Rectal smooth muscle tissue (tissue), 1 donor: ENCODE results near the gene CDRT4.
A peak's percentile ranks its signal among the peaks of the same experiment; 100 is the strongest.

Source experiments
- H3K27ac ChIP-seq: one replicate; pipeline ENCODE4 v1.7.0; 2013; ENCODE audit warnings: low read depth, low read length, inconsistent platforms
- H3K27me3 ChIP-seq: one replicate; pipeline ENCODE4 v1.7.0; 2013; ENCODE audit warnings: low read length; ENCODE audit not compliant: control insufficient read depth, insufficient read depth
- H3K36me3 ChIP-seq: one replicate; pipeline ENCODE4 v1.7.0; 2013; ENCODE audit warnings: low read length; ENCODE audit not compliant: control insufficient read depth, insufficient read depth
- H3K4me1 ChIP-seq: one replicate; pipeline ENCODE4 v1.7.0; 2013; ENCODE audit warnings: low read length; ENCODE audit not compliant: control insufficient read depth, insufficient read depth
- H3K4me3 ChIP-seq: one replicate; pipeline ENCODE4 v1.7.0; 2013; ENCODE audit warnings: low read length
- H3K9ac ChIP-seq: one replicate; pipeline ENCODE4 v1.7.0; 2013; ENCODE audit warnings: low read length

The CDRT4 gene

DNA sequence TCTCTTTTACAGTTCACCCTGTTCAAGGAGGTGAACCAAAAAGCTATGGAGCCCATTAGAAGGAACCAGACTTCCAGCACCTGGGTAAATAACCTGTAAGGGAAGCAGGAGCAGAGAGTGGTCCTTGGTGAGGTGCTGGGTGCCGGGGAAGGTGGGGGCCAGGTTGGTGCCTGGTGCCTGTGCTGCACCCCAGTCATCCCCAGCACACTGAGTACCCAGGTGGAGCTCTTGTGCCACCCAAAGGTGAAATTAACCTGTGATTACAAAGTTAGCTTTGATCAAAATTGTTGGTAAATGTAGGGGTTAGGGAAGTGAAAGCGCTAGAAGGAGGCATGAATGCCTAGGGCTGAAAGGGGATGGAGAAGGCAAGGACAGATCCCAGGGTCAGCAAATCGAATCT lies 58.6 kb downstream of the CDRT4 start:
- Histone ChIP-seq H3K4me3 (no peak overlapping the region), H3K36me3 (no peaks in the 10 kb centered on the region), H3K4me1 (peaks cover 16% of the 10 kb centered on the region), H3K27me3 (peaks cover 2% of the 10 kb centered on the region), H3K27ac (peak overlapping the region; percentile 83), H3K9ac (no peak overlapping the region)

DNA sequence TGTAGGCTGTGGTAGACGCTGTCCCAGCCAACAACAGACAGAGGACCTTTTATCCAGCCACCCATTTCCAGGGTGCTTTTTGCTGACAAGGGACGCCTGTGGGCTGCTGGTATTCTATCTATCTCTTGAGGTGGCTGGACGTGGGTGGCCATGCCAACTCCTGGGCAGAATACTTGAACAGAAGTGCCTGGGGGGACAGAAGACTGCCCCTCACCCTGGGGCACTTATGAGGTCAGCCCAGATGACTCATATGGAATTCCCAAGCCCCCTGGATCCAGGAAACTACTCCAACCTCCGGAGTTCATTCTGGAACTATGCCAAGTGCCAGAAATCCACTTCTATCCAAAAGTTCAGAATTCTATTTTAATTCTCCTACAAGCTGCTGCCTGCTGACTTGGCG lies 61.3 kb downstream of the CDRT4 start:
- H3K4me1 ChIP-seq = peaks cover 20% of the 10 kb centered on the region
- no peak overlapping the region for H3K27ac ChIP-seq

DNA sequence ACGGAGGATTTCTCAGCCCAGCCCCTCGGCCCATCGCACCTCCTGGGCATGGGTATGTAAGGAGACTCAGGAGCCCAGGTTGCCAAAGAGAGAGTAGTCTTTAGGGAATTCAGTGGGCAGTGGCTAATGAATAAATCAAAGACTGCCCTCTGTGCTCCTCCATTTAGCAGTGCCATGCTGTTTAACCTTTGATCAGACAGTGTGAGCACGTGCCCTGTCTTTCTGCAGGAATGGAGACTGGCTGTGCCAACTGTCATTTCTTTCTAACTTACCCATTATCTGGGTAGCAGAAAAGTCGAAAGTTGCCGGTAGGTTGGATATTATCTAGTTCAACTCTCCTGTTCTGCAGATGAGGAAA lies 62.4 kb downstream of the CDRT4 start:
- H3K9ac ChIP-seq = no peak overlapping the region
- peaks cover 18% of the 10 kb centered on the region for H3K4me1 ChIP-seq
- peaks cover 2% of the 10 kb centered on the region for H3K27me3 ChIP-seq
- H3K27ac ChIP-seq = no peak overlapping the region
- no peak overlapping the region for H3K4me3 ChIP-seq
- H3K36me3 ChIP-seq = no peaks in the 10 kb centered on the region

More for the DNA sequence above, 61.3 kb downstream of the CDRT4 start:
- no peaks in the 10 kb centered on the region for H3K36me3 ChIP-seq
- no peak overlapping the region for H3K4me3 ChIP-seq
- peaks cover 2% of the 10 kb centered on the region for H3K27me3 ChIP-seq
- H3K9ac ChIP-seq = no peak overlapping the region

DNA sequence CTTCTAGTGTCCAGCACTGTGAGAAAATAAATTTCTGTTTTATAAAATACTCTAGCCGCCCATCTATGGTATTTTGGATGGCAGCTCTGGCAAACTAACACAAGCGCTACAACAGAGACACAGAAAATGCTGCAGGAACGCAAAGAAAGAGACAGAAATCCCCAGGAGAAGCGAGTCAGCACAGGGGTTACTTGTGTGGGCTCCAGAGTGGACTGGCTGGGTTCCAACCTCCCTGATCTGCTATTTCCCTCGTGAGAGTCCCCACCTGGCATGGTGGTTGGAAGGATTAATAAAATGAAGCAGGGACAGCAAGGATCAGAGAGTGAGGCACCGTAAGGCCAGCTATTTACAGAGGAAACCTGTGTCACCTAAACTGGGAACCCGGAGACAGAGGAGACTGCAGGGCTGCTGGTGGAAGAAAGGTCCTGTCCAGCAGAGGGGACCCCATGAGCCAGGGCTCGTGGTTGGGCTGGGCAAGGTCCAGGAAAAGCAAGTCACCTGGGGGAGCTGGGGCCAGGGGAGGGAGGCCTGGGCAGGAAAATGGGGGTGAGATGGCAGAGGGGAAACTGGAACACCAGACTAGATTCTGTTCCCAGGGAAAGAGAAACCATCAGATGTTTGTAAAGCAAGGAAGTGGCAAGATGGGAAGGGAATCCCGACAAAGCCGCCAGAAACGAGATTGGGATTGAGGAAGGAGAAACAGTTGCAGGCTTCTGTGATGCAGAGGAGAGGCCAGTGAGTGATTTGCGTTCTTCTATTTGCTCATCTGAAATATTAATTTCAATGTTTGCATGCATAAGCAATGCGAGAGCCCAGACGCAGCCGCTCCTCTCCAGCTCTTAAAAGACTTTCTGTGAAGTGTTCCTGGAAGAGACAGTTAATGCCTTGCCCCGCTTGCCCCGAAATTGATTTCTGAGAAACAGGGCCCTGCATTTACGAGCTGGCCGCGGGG lies 63.0 kb downstream of the CDRT4 start:
- H3K27me3 ChIP-seq = peaks cover 2% of the 10 kb centered on the region
- peaks cover 13% of the 10 kb centered on the region for H3K4me1 ChIP-seq
- H3K4me3 ChIP-seq = no peak overlapping the region
- H3K9ac ChIP-seq = no peak overlapping the region
- no peak overlapping the region for H3K27ac ChIP-seq
- no peaks in the 10 kb centered on the region for H3K36me3 ChIP-seq

DNA sequence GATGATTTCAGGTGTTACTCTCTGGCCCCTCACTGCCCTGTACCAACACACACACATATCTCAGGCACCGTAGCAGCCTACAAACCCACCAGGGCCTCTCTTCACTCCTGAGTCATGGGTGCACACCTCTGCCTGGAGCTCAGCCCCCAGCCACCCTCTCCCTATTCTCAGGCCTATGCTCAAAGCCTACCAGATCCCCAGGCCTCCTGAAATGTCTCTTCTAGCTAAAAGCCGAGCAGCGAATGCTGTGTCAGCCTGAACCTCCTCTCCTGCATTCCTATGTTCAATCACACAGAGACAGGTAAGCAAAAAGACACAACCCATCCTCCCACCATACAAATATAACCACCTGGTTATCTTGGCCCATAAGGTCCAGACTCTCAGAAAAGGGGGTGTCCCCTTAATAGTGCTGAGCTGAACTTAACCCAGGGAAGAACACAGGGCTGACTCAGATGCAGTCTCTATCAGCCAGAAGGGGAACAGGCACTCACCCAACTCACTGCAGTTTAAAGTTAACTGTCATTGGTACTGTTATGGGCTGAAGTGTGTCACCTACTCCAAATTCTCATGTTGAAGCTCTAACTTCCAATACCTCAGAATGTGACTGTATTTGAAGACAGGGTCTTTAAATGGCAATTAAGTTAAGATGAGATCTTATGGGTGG lies 64.0 kb downstream of the CDRT4 start:
- Histone ChIP-seq H3K4me1 (peaks cover 15% of the 10 kb centered on the region), H3K27ac (peak overlapping the region; percentile 33), H3K4me3 (no peak overlapping the region), H3K36me3 (no peaks in the 10 kb centered on the region), H3K27me3 (no peaks in the 10 kb centered on the region), H3K9ac (no peak overlapping the region)

DNA sequence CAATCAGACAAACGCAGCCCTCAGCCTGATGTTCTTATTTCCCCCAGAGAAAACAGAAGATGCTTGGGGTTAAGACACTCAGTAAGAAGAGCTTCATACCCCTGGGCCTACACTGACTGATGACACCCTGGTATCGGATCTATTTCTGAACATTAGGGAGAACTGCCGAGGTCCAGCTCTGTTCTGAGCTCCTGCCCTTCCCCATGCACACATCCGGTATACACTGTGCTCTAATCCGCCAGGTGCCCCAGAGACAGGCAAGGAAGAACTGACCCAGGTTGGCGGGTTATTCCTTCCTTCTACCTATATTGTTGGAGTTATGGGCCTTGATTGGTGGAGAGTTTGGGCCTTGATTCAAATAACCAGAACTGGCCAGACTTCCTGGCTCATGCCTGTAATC lies 68.0 kb downstream of the CDRT4 start:
- no peaks in the 10 kb centered on the region for H3K27me3 ChIP-seq
- H3K9ac ChIP-seq = no peak overlapping the region
- H3K4me1 ChIP-seq = peaks cover 16% of the 10 kb centered on the region
- H3K36me3 ChIP-seq = no peaks in the 10 kb centered on the region
- no peak overlapping the region for H3K27ac ChIP-seq
- H3K4me3 ChIP-seq = no peak overlapping the region

DNA sequence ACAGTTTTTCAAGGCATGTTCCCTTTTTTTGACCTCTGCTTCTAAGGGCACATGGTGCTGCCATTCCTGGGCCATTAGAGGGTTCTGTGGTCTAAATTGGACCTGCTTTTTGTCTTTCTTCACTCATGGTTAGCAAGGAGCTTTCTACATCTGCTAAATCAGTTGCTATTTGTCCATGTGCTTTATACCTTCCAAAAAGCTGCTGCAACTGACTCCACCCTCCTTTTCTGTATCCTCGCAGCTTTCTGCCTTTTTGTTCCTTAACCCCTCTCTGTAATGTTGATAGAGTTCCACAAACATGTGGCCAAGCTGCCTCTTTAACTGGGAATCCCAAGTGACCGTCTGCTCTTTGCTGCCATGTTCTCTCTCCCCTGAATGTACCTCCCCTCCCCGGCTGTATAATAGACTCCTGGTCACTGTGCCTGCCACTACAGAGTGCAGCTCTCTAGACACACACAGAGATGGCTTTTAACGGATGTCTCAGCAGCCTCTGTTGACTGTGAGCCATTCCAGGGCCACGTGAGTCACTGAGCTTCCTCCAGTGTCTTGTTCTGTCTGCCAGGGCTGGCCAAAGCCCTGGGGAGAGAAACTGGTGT lies 68.6 kb downstream of the CDRT4 start:
- Histone ChIP-seq H3K4me1 (peaks cover 16% of the 10 kb centered on the region), H3K4me3 (no peak overlapping the region), H3K36me3 (no peaks in the 10 kb centered on the region), H3K27me3 (no peaks in the 10 kb centered on the region), H3K27ac (no peak overlapping the region), H3K9ac (no peak overlapping the region)

DNA sequence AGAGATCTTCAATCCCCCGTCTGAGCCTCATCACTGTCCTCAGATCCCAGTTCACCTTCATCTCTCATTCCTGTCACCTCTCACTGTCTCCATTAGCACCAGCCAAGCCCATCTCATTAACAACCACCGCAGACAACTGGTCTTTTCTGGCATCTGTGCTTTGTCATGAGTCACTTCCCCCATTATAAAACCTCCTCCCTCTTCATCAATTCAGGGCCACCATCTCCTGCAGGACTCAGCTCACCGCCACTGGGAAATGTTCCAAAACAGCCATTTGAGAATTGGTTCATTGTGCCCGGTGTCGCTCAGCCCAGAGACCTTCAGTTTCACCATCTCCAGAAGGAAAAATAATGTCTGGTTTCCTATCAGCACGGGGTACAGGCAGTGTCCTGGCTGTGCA lies 69.1 kb downstream of the CDRT4 start:
- Histone ChIP-seq H3K36me3 (no peaks in the 10 kb centered on the region), H3K27me3 (no peaks in the 10 kb centered on the region), H3K27ac (no peak overlapping the region), H3K9ac (no peak overlapping the region), H3K4me1 (peaks cover 12% of the 10 kb centered on the region), H3K4me3 (no peak overlapping the region)

DNA sequence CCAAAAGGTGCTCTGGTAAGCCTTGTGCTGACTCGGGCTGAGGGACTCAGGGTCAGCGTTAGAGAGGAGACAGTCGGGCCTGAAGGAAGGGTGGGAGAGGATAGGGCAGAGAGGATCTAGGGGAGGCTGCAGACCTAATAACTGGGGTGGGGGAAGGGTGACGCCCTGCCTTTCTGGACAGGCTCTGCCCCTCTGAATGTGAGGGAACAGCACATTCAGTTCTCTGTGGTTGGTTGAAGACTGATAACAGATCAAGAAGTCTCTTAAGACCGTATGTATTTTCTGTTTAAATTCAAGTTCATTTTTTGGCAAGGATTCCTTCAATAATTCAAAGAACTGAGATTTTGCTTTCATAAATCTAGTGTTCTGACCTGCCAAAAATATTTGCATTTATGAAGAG lies 69.8 kb downstream of the CDRT4 start:
- Histone ChIP-seq H3K36me3 (no peaks in the 10 kb centered on the region), H3K27ac (no peak overlapping the region), H3K9ac (no peak overlapping the region), H3K4me1 (peaks cover 11% of the 10 kb centered on the region), H3K4me3 (no peak overlapping the region), H3K27me3 (no peaks in the 10 kb centered on the region)

DNA sequence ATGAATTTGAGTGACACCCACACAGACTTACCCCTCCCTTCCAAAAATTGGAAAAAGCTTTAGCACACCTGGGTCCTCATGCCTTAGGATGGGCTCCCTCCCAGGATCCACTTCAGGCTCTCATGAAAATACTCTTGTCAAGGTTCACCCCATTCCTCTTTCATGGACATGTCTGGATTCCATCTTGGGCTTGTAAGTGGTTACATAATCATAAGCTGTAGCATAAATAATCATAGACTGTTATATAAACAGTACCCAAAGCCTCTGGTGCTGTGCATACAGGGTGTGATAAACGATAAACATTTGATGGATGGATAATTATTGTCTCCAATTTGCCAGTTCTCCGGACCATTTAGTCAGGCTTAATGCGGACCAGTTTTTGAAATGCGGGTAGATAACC lies 72.3 kb downstream of the CDRT4 start:
- H3K9ac ChIP-seq = no peak overlapping the region
- no peak overlapping the region for H3K4me3 ChIP-seq
- H3K27me3 ChIP-seq = no peaks in the 10 kb centered on the region
- no peak overlapping the region for H3K27ac ChIP-seq
- H3K36me3 ChIP-seq = no peaks in the 10 kb centered on the region
- peaks cover 11% of the 10 kb centered on the region for H3K4me1 ChIP-seq

DNA sequence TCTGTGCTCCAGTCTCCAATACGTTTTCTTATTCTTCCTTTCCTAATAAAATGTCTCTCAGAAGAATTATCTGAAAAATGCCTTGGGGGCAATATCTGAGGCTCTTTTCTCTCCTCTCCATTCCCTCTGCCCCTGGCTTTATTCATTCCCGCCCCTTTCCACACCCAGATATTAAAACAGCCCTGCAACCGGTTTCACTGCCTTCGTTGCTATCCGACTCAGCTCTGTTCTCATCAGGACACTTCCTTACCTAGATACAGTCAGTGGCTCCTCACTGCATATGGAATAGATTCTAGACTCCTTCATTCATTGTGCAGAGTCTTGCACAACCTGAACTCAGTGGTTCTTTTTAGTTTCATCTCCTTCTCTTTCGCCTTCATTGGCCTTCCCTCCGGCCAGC lies 74.0 kb downstream of the CDRT4 start:
- H3K4me1 ChIP-seq = peaks cover 2% of the 10 kb centered on the region
- no peak overlapping the region for H3K27ac ChIP-seq
- no peaks in the 10 kb centered on the region for H3K27me3 ChIP-seq
- no peak overlapping the region for H3K4me3 ChIP-seq
- H3K9ac ChIP-seq = no peak overlapping the region
- no peaks in the 10 kb centered on the region for H3K36me3 ChIP-seq

DNA sequence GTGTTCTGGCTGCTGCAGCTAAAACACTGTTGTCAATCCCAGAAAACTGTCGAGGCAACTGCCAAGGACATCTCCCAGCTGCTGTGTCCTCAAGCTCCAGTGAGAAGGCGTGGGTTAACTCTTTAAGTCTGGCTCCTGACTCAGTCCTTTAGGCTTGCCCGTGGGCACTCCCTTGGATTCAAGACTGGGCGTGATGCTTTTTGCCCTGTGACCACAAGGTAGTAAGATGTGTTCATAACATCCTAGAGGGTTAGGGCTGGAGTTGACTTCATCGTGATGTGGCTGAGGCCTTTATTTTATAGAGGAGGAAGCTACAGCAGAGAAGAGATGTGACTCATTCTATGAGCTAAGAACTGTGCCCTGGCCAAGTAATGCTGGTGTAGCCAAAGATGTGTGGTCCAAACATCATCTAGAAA lies 75.1 kb downstream of the CDRT4 start:
- Histone ChIP-seq H3K9ac (no peak overlapping the region), H3K4me3 (no peak overlapping the region), H3K4me1 (peaks cover 2% of the 10 kb centered on the region), H3K27me3 (no peaks in the 10 kb centered on the region), H3K27ac (no peak overlapping the region), H3K36me3 (no peaks in the 10 kb centered on the region)
